Left ventricle myocardium inferior (tissue), 1 donor: ENCODE results near the gene PRR11. TPM values are rescaled to one million over a fixed set of nuclear protein-coding genes. Genes with fewer than 3 reads are reported as not detected.
"Not testable (repeated sequence)": the region's sequence is repeated elsewhere in the genome, so short reads cannot be mapped to it uniquely, and the experiment has no call there.

ENCODE experiments used
- DNase-seq: peaks from one replicate; pipeline ENCODE4 v3.0.0-alpha.2; 2020
- H3K27ac ChIP-seq: fragments of 200-600 bp; replicated peaks from 2 replicates; pipeline ENCODE4 v1.8.0; 2021
- H3K27me3 ChIP-seq: fragments of 200-600 bp; 2 replicates; pipeline ENCODE4 v1.8.0; 2021; ENCODE audit warnings: low read depth
- H3K36me3 ChIP-seq: fragments of 200-600 bp; 2 replicates; pipeline ENCODE4 v1.8.0; 2021
- H3K4me1 ChIP-seq: fragments of 200-600 bp; 2 replicates; pipeline ENCODE4 v1.8.0; 2021
- H3K4me3 ChIP-seq: fragments of 200-600 bp; 2 replicates; pipeline ENCODE4 v1.8.0; 2021; ENCODE audit warnings: mild to moderate bottlenecking, moderate library complexity
- H3K9me3 ChIP-seq: fragments of 200-600 bp; replicated peaks from 2 replicates; pipeline ENCODE4 v1.8.0; 2021
- CTCF ChIP-seq: fragments of 200-600 bp; IDR thresholded peaks from 2 replicates; pipeline ENCODE4 v1.8.0; 2021; ENCODE audit warnings: antibody characterized with exemption, mild to moderate bottlenecking, borderline replicate concordance
- intact Hi-C: fragments of 100-400 bp; cut with micrococcal nuclease; formaldehyde crosslinking; loops from one replicate; pipeline ENCODE4 v1.11.0; 2022
- total RNA-seq: library from RNA; stranded (reverse); fragmentation: NEBNext Ultra II Directional; extraction: Animal tissue kit (Norgen Biotek cat#: 25700); gene quantifications from one replicate; pipeline ENCODE4 v1.2.1, GENCODE V29; 2021
- donor health status: DM: no; HTN: yes; CAD: no; lungs with severe emphysema.

Gene PRR11
- total RNA-seq, 1 donor from 2014 or later, result 1.5 TPM

- no peak for TF ChIP-seq CTCF
Measured at GRCh38 chr17:59178266-59178985, 22.9 kb downstream of the PRR11 start.

GRCh38 chr17:59179601-59180000, 24.1 kb downstream of the PRR11 start:
- DNase-seq, intact Hi-C loops, H3K36me3 ChIP-seq, H3K4me3 ChIP-seq, H3K27ac ChIP-seq, H3K4me1 ChIP-seq, H3K9me3 ChIP-seq, H3K27me3 ChIP-seq: not testable (repeated sequence)

More at GRCh38 chr17:59178266-59178985, 22.9 kb downstream of the PRR11 start:
- intact Hi-C loops, result no loop called here
- no peak for DNase-seq
- no peaks in the 10 kb centered on the region for H3K4me1 ChIP-seq
- no peaks in the 10 kb centered on the region for H3K36me3 ChIP-seq
- no peaks in the 10 kb centered on the region for H3K27me3 ChIP-seq
- no peaks in the 10 kb centered on the region for H3K9me3 ChIP-seq
- no peak overlapping the region for H3K4me3 ChIP-seq
- no peak overlapping the region for H3K27ac ChIP-seq

DNA sequence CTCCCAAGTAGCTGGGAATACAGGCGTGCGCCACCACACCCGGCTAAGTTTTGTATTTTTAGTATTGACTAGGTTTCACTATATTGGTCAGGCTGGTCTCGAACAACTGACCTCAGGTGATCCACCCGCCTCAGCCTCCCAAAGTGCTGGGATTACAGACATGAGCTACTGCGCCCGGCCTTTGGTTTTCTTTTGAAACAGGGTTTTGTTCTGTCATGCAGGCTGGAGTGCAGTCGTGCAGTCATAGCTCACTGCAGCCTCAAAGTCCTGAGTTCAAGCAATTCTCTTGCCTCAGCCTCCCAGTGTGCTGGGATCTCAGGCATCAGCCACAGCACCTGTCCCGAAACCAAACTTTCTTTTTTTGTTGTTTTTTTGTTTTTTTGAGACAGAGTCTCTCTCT, 25.1 kb downstream of the PRR11 start:
- H3K27ac ChIP-seq, result no peak overlapping the region
- DNase-seq, result no peak
- H3K9me3 ChIP-seq, result no peaks in the 10 kb centered on the region
- H3K27me3 ChIP-seq, result no peaks in the 10 kb centered on the region
- H3K4me1 ChIP-seq, result no peaks in the 10 kb centered on the region
- no peak for TF ChIP-seq CTCF
- no peaks in the 10 kb centered on the region for H3K36me3 ChIP-seq
- intact Hi-C loops, result no loop called here
- H3K4me3 ChIP-seq, result no peak overlapping the region

GRCh38 chr17:59181481-59181880, 25.9 kb downstream of the PRR11 start:
- DNase-seq, result no peak
- H3K4me1 ChIP-seq, result no peaks in the 10 kb centered on the region
- H3K36me3 ChIP-seq, result no peaks in the 10 kb centered on the region
- H3K27ac ChIP-seq, result no peak overlapping the region
- H3K4me3 ChIP-seq, result no peak overlapping the region
- H3K27me3 ChIP-seq, result no peaks in the 10 kb centered on the region
- H3K9me3 ChIP-seq, result no peaks in the 10 kb centered on the region
- no peak for TF ChIP-seq CTCF
- intact Hi-C loops, result no loop called here

GRCh38 chr17:59185997-59186396, 30.5 kb downstream of the PRR11 start:
- no peaks in the 10 kb centered on the region for H3K9me3 ChIP-seq
- H3K27ac ChIP-seq, result no peak overlapping the region
- no peaks in the 10 kb centered on the region for H3K4me1 ChIP-seq
- no peak overlapping the region for H3K4me3 ChIP-seq
- H3K27me3 ChIP-seq, result no peaks in the 10 kb centered on the region
- no peaks in the 10 kb centered on the region for H3K36me3 ChIP-seq
- intact Hi-C loops, result no loop called here
- no peak for DNase-seq
- no peak for TF ChIP-seq CTCF

- Histone ChIP-seq H3K4me3 (no peak overlapping the region), H3K9me3 (no peaks in the 10 kb centered on the region), H3K36me3 (no peaks in the 10 kb centered on the region), H3K27me3 (no peaks in the 10 kb centered on the region), H3K27ac (no peak overlapping the region), H3K4me1 (no peaks in the 10 kb centered on the region)
- no peak for TF ChIP-seq CTCF
- no peak for DNase-seq
- intact Hi-C loops, result no loop called here
Measured at GRCh38 chr17:59186850-59187249, 31.3 kb downstream of the PRR11 start.
